Thoracic aorta (tissue), 2 donors: ENCODE data around the gene RSPO1. TPM values are rescaled to one million over a fixed set of nuclear protein-coding genes. Genes with fewer than 3 reads are reported as not detected.

Source experiments
- ATAC-seq: fragments of 150-250 bp; one replicate; pipeline ENCODE4 v1.8.0; 2017; ENCODE audit warnings: low read depth; ENCODE audit not compliant: insufficient number of reproducible peaks, low FRiP score
- DNase-seq: peaks from one replicate; pipeline ENCODE4 v3.0.0-alpha.2; 2020; ENCODE audit warnings: low spot score
- H3K27ac ChIP-seq, 2 donors: fragments of 200-600 bp; sonication (generic); 1 replicate in 1 of 2; 2 replicates in 1 of 2; pipeline ENCODE4 v1.5.1; 2016; ENCODE audit warnings: mild to moderate bottlenecking in 2 of 2, moderate library complexity in 2 of 2
- H3K27me3 ChIP-seq: fragments of 200-600 bp; sonication (generic); replicated peaks from 2 replicates; pipeline ENCODE4 v1.6.0; 2016; ENCODE audit warnings: mild to moderate bottlenecking; ENCODE audit not compliant: insufficient read depth
- H3K36me3 ChIP-seq: fragments of 200-600 bp; sonication (generic); one replicate; pipeline ENCODE4 v1.5.1; 2016
- H3K4me1 ChIP-seq, 2 donors: fragments of 200-600 bp; sonication (generic); 1 replicate in 1 of 2; 2 replicates in 1 of 2; pipeline versions ENCODE4 v1.5.1 to v1.6.0; 2016; ENCODE audit warnings: low read depth in 2 of 2, mild to moderate bottlenecking in 1 of 2; ENCODE audit not compliant: control insufficient read depth in 1 of 2
- H3K4me3 ChIP-seq: fragments of 200-600 bp; sonication (generic); 2 replicates; pipeline ENCODE4 v1.5.1; 2016; ENCODE audit warnings: mild to moderate bottlenecking
- H3K9me3 ChIP-seq: fragments of 200-600 bp; sonication (generic); 2 replicates; pipeline ENCODE4 v1.5.1; 2016
- CTCF ChIP-seq: fragments of 200-600 bp; sonication (generic); IDR thresholded peaks from one replicate; pipeline ENCODE4 v1.5.1; 2019; ENCODE audit warnings: antibody characterized with exemption
- total RNA-seq, 2 donors: library from RNA; depleted of rRNA; stranded (reverse); fragments of >200 nt; gene quantifications; one replicate each; pipeline versions ENCODE4 v1.1.0 to v1.2.3, GENCODE V29; 2016

The RSPO1 gene
- total RNA-seq, 2 donors from 2014 or later = 0.42 to 0.95 TPM

- no peaks in the 10 kb centered on the region for H3K9me3 ChIP-seq
- H3K27ac ChIP-seq = no peak overlapping the region
- H3K4me1 ChIP-seq = no peaks in the 10 kb centered on the region
- peak; percentile 41 for TF ChIP-seq CTCF
- H3K36me3 ChIP-seq = no peaks in the 10 kb centered on the region
- DNase-seq (no peak), ATAC-seq (no peak)
- no peak overlapping the region for H3K4me3 ChIP-seq
- no peaks in the 10 kb centered on the region for H3K27me3 ChIP-seq
Observed at GRCh38 chr1:37602750-37603694, 31.7 kb downstream of the RSPO1 start.

GRCh38 chr1:37601441-37601840, 33.3 kb downstream of the RSPO1 start:
- Histone ChIP-seq H3K27me3 (no peaks in the 10 kb centered on the region), H3K4me3 (no peak overlapping the region), H3K36me3 (no peaks in the 10 kb centered on the region), H3K4me1 (peaks cover 0 to 1% of the 10 kb centered on the region in 2 donors), H3K27ac (no peak overlapping the region), H3K9me3 (no peaks in the 10 kb centered on the region)
- no peak for DNase-seq
- no peak for TF ChIP-seq CTCF
- ATAC-seq = no peak

GRCh38 chr1:37599940-37600339, 34.8 kb downstream of the RSPO1 start:
- Histone ChIP-seq H3K9me3 (no peaks in the 10 kb centered on the region), H3K4me1 (peaks cover 3 to 9% of the 10 kb centered on the region in 2 donors), H3K36me3 (no peaks in the 10 kb centered on the region), H3K4me3 (no peak overlapping the region), H3K27me3 (no peaks in the 10 kb centered on the region), H3K27ac (no peak overlapping the region)
- TF ChIP-seq CTCF = no peak
- ATAC-seq (no peak), DNase-seq (no peak)

GRCh38 chr1:37596182-37596667, 38.5 kb downstream of the RSPO1 start:
- TF ChIP-seq CTCF = no peak
- no peaks in the 10 kb centered on the region for H3K9me3 ChIP-seq
- DNase-seq (no peak), ATAC-seq (no peak)
- H3K27me3 ChIP-seq = no peaks in the 10 kb centered on the region
- peak overlapping the region; percentile 78 for H3K4me3 ChIP-seq
- H3K4me1 ChIP-seq = peaks cover 14 to 19% of the 10 kb centered on the region in 2 donors
- H3K36me3 ChIP-seq = peaks cover 9% of the 10 kb centered on the region
- peak overlapping the region; percentile 20 to 71 for H3K27ac ChIP-seq

GRCh38 chr1:37595440-37596181, 39.1 kb downstream of the RSPO1 start, which contains the start of gene GNL2:
TSS of gene GNL2 (minus strand) at chr1:37595937. CDS start at chr1:37595822, 115 bp downstream.
- peak; percentile 90 for DNase-seq

More at GRCh38 chr1:37595440-37596181, 39.1 kb downstream of the RSPO1 start, which contains the start of gene GNL2:
- Histone ChIP-seq H3K36me3 (peaks cover 14% of the 10 kb centered on the region), H3K27me3 (no peaks in the 10 kb centered on the region), H3K4me3 (peak within 1 kb of the TSS; percentile 78), H3K4me1 (peaks cover 14 to 19% of the 10 kb centered on the region in 2 donors), H3K9me3 (no peaks in the 10 kb centered on the region), H3K27ac (peak within 1 kb of the TSS; percentile 71 to 82)
- ATAC-seq = peak; percentile 100
- no peak for TF ChIP-seq CTCF
